Measurements from ENCODE around the gene CLCN3. TPM values are rescaled to one million over a fixed set of nuclear protein-coding genes. Genes with fewer than 3 reads are reported as not detected.
A peak's percentile ranks its signal among the peaks of the same experiment; 100 is the strongest.

CLCN3 gene
- total RNA-seq, 2 donors from 2014 or later: 22.4 to 40.5 TPM

GRCh38 chr4:169616846-169617245 lies 3.5 kb upstream of the CLCN3 start:
- TF ChIP-seq POLR2A (IDR thresholded peaks at IDR 0.05) (no peak), CTCF (IDR thresholded peaks at IDR 0.05) (no peak)
- ATAC-seq: no peak
- H3K27me3 ChIP-seq: no peaks in the 10 kb centered on the region

DNA sequence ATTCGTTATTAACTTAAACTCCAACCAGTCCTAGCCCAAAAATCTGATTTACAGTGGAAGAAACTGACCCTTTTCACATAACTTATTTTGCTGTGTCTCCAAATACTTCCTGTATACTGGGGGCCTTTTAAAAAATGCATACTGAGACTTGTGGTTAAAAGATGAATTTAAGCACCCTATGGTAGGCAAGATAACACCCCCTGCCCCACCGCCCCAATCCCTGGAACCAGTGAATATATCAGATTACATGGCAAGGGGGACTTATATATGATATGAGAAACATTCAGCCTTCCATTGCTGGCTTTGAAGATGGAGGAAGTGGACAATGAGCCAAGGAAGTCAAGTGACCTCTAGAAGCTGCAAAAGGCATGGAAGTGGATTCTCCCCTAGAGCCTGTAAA lies 3.1 kb upstream of the CLCN3 start:
- 75 to 89% methylated on average over 2 of the region's 2 CpGs for WGBS, 2 donors
- Histone ChIP-seq H3K4me3 (no peak overlapping the region), H3K9me3 (no peaks in the 10 kb centered on the region), H3K4me1 (peaks cover 12% of the 10 kb centered on the region), H3K27me3 (no peaks in the 10 kb centered on the region), H3K27ac (no peak overlapping the region), H3K36me3 (replicated peaks in 1 of 2; ENCODE audit: insufficient read depth in 1 of 2, low read depth in 2 of 2) (no peaks in the 10 kb centered on the region)
- intact Hi-C loops (cut with DNase I): no loop called here
- DNase-seq: no peak
- no peak for ATAC-seq
- TF ChIP-seq CTCF (IDR thresholded peaks at IDR 0.05) (no peak), POLR2A (IDR thresholded peaks at IDR 0.05) (no peak)

More at GRCh38 chr4:169616846-169617245, 3.5 kb upstream of the CLCN3 start:
- Histone ChIP-seq H3K27ac (no peak overlapping the region), H3K4me3 (no peak overlapping the region), H3K36me3 (replicated peaks in 1 of 2; ENCODE audit: insufficient read depth in 1 of 2, low read depth in 2 of 2) (no peaks in the 10 kb centered on the region), H3K9me3 (no peaks in the 10 kb centered on the region), H3K4me1 (peaks cover 12% of the 10 kb centered on the region)
- intact Hi-C loops (cut with DNase I): no loop called here
- DNase-seq: no peak

DNA sequence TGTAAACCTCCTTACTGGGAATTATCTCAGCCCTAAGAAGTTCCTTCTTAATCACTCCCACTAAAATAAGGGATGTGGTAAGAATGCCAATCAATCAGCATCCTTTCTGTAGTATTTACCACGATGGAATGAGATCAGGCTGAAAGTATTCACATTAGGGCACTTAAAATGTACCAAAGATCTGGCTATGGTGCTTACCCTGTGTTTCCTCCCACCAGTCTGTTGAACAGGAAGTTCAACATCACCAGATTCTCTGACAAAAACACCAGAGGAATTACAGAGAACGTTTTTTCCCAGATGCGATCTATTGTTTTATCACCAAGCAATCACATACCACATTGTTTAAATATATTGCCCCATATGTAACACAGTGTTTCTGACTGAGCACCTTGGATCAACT lies 2.1 kb upstream of the CLCN3 start:
- WGBS, 2 donors: 56 to 57% methylated on average over 3 of the region's 3 CpGs

DNA sequence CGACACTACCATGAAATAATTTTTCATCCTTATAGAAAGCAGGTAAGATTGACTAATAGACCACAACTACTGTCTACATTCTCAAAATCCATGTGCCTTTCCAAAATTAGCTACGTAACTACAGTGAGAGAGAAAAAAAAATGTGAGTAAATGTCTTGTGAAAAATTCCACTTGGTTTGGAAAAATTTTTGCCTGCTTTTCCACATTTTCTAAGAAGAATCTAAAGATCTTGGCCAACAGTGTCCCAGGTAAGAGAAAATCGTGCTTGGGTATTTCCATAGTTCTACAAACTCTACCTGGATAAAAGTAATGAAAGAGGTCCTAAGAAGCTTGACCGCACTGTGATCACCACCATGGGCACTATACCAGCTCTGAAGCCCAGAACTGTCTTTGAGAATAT lies 1.4 kb upstream of the CLCN3 start:
- intact Hi-C loops (cut with DNase I): no loop called here
- ATAC-seq (no peak), DNase-seq (no peak)
- no peak for TF ChIP-seq CTCF (IDR thresholded peaks at IDR 0.05)
- no peak for TF ChIP-seq POLR2A (IDR thresholded peaks at IDR 0.05)
- peaks cover 12% of the 10 kb centered on the region for H3K4me1 ChIP-seq
- peak overlapping the region; percentile 86 to 98 (median 96) for H3K27ac ChIP-seq
- H3K36me3 ChIP-seq (replicated peaks in 1 of 2; ENCODE audit: insufficient read depth in 1 of 2, low read depth in 2 of 2): no peaks in the 10 kb centered on the region
- no peaks in the 10 kb centered on the region for H3K9me3 ChIP-seq
- 82 to 84% methylated on average over 4 of the region's 4 CpGs for WGBS, 2 donors
- H3K4me3 ChIP-seq: no peak overlapping the region
- no peaks in the 10 kb centered on the region for H3K27me3 ChIP-seq

More for the DNA sequence above, 2.1 kb upstream of the CLCN3 start:
- Histone ChIP-seq H3K4me1 (peaks cover 11% of the 10 kb centered on the region), H3K27ac (no peak overlapping the region), H3K27me3 (no peaks in the 10 kb centered on the region), H3K9me3 (no peaks in the 10 kb centered on the region), H3K4me3 (no peak overlapping the region), H3K36me3 (replicated peaks in 1 of 2; ENCODE audit: insufficient read depth in 1 of 2, low read depth in 2 of 2) (no peaks in the 10 kb centered on the region)
- intact Hi-C loops (cut with DNase I): no loop called here
- DNase-seq (no peak), ATAC-seq (no peak)
- TF ChIP-seq CTCF (IDR thresholded peaks at IDR 0.05) (no peak), POLR2A (IDR thresholded peaks at IDR 0.05) (no peak)

DNA sequence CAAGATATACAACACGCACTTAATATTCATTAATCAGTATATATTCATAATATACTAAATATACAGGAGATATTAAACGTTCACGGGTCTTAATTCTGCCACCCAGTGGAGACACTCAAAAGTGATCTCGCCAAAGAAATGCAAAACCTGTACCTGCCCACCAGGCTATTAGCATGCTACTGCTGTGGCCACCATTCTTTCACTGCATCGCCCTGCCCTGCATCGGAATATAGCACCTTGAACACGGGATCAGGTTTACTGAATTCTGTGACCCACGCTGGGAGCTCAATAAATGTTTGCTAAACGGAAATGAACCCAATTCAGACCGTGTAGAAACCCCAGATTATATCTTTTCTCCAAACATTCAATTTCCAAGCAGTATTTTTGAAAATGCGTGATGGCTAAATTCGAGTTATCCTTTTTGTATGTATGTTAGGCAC lies 840 bp upstream of the CLCN3 start:
- intact Hi-C loops (cut with DNase I): no loop called here

More for the DNA sequence above, 840 bp upstream of the CLCN3 start:
- DNase-seq: peak; percentile 64 to 79 (median 74)
- Histone ChIP-seq H3K4me1 (peaks cover 12% of the 10 kb centered on the region), H3K36me3 (replicated peaks in 1 of 2; ENCODE audit: insufficient read depth in 1 of 2, low read depth in 2 of 2) (no peaks in the 10 kb centered on the region), H3K4me3 (peak overlapping the region; percentile 24 to 46), H3K27me3 (no peaks in the 10 kb centered on the region), H3K27ac (peak overlapping the region; percentile 86 to 98 (median 96)), H3K9me3 (no peaks in the 10 kb centered on the region)
- peak; percentile 37 to 83 (median 66) for TF ChIP-seq CTCF (IDR thresholded peaks at IDR 0.05)
- no peak for TF ChIP-seq POLR2A (IDR thresholded peaks at IDR 0.05)
- ATAC-seq: peak; percentile 54
- 0 to 1% methylated on average over 12 of the region's 12 CpGs for WGBS, 2 donors
